ENCODE data around the gene LY6G5C. TPM values are rescaled to one million over a fixed set of nuclear protein-coding genes. Genes with fewer than 3 reads are reported as not detected.
A peak's percentile ranks its signal among the peaks of the same experiment; 100 is the strongest.

Gene LY6G5C
- total and polyA plus RNA-seq, 9 of the 15 experiments (the other 6 are each of a cell fraction or from before 2014, with no cell fraction given), result 0.10 to 0.67 (median 0.46) TPM; not detected in 4

DNA sequence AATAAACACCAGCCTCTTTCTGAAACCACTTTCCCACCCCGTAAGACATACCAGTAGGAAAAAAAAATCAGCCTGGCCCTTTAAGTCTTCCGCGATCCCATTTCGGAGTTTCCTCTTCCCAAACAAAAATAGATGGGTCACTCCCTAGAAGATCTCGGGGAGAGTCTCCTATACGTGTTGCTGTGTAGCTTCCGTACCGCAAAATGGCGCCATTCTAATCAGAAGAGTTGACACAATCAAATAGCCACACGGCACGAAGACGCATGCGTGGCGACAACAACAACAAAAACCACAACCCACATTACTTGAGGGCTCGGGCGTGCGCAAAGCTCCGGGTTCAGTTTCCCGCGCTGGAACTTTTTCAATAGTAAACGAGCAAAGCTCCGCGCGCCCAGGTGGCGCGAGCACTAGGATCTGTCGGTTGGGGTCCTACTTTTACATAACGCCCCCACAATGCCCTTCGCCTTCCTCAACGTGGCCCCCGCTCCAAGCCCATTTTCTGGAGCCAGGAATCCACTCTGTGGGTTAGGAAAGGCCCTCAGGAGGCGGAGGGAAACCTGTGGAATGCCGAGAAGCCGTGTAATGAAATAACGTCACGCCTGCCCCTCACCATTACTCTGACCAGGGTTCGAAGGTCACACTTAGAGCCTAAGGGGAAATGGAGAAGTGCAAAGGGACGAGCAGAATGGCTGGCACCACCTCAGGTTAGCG is 15.9 kb downstream of the LY6G5C start, which contains the start of gene GPANK1 (continued):
- TF ChIP-seq, protein P1, sequence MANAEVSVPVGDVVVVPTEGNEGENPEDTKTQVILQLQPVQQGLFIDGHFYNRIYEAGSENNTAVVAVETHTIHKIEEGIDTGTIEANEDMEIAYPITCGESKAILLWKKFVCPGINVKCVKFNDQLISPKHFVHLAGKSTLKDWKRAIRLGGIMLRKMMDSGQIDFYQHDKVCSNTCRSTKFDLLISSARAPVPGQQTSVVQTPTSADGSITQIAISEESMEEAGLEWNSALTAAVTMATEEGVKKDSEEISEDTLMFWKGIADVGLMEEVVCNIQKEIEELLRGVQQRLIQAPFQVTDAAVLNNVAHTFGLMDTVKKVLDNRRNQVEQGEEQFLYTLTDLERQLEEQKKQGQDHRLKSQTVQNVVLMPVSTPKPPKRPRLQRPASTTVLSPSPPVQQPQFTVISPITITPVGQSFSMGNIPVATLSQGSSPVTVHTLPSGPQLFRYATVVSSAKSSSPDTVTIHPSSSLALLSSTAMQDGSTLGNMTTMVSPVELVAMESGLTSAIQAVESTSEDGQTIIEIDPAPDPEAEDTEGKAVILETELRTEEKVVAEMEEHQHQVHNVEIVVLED (CRISPR knock-in tag; IDR thresholded peaks at IDR 0.05), result no peak
- TF ChIP-seq, protein P2, sequence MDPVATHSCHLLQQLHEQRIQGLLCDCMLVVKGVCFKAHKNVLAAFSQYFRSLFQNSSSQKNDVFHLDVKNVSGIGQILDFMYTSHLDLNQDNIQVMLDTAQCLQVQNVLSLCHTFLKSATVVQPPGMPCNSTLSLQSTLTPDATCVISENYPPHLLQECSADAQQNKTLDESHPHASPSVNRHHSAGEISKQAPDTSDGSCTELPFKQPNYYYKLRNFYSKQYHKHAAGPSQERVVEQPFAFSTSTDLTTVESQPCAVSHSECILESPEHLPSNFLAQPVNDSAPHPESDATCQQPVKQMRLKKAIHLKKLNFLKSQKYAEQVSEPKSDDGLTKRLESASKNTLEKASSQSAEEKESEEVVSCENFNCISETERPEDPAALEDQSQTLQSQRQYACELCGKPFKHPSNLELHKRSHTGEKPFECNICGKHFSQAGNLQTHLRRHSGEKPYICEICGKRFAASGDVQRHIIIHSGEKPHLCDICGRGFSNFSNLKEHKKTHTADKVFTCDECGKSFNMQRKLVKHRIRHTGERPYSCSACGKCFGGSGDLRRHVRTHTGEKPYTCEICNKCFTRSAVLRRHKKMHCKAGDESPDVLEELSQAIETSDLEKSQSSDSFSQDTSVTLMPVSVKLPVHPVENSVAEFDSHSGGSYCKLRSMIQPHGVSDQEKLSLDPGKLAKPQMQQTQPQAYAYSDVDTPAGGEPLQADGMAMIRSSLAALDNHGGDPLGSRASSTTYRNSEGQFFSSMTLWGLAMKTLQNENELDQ (CRISPR knock-in tag; IDR thresholded peaks at IDR 0.05; ENCODE audit: borderline replicate concordance), result peak; percentile 96
- TF ChIP-seq EP400 (IDR thresholded peaks at IDR 0.05), result no peak
- TF ChIP-seq, protein P3, sequence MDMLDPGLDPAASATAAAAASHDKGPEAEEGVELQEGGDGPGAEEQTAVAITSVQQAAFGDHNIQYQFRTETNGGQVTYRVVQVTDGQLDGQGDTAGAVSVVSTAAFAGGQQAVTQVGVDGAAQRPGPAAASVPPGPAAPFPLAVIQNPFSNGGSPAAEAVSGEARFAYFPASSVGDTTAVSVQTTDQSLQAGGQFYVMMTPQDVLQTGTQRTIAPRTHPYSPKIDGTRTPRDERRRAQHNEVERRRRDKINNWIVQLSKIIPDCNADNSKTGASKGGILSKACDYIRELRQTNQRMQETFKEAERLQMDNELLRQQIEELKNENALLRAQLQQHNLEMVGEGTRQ (CRISPR knock-in tag; IDR thresholded peaks at IDR 0.05), result no peak
- TF ChIP-seq, protein P4, sequence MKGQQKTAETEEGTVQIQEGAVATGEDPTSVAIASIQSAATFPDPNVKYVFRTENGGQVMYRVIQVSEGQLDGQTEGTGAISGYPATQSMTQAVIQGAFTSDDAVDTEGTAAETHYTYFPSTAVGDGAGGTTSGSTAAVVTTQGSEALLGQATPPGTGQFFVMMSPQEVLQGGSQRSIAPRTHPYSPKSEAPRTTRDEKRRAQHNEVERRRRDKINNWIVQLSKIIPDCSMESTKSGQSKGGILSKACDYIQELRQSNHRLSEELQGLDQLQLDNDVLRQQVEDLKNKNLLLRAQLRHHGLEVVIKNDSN (CRISPR knock-in tag; IDR thresholded peaks at IDR 0.05), result peak; percentile 50; the same call in 1 of the 2 replicates
- TF ChIP-seq, protein P5, sequence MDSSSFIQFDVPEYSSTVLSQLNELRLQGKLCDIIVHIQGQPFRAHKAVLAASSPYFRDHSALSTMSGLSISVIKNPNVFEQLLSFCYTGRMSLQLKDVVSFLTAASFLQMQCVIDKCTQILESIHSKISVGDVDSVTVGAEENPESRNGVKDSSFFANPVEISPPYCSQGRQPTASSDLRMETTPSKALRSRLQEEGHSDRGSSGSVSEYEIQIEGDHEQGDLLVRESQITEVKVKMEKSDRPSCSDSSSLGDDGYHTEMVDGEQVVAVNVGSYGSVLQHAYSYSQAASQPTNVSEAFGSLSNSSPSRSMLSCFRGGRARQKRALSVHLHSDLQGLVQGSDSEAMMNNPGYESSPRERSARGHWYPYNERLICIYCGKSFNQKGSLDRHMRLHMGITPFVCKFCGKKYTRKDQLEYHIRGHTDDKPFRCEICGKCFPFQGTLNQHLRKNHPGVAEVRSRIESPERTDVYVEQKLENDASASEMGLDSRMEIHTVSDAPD (CRISPR knock-in tag; IDR thresholded peaks at IDR 0.05), result no peak
- TF ChIP-seq ZNF146 (CRISPR knock-in tag; IDR thresholded peaks at IDR 0.05; ENCODE audit: unreplicated experiment), result no peak
